ENCODE results near the gene TRAPPC12. TPM values are rescaled to one million over a fixed set of nuclear protein-coding genes. Genes with fewer than 3 reads are reported as not detected.

The TRAPPC12 gene
- total RNA-seq, 1 experiment from 2014 or later = 72.8 TPM

GRCh38 chr2:3426615-3427014 lies 47.1 kb downstream of the TRAPPC12 start (continued):
- TF ChIP-seq ATF2 (CRISPR knock-in tag; IDR thresholded peaks at IDR 0.05; ENCODE audit: borderline replicate concordance, low read depth) = no peak
- TF ChIP-seq CDX4 (CRISPR knock-in tag; IDR thresholded peaks at IDR 0.05; ENCODE audit: borderline replicate concordance) = no peak

- H3K27ac Mint-ChIP-seq = no peak overlapping the region
- ChIA-PET POLR2A (interaction anchor here (0.7 kb wide), 1 partner anchor 22 kb away, joined by 3 read pairs; no protein-coding TSS in a partner anchor), CTCF (no interaction called here)
- ATAC-seq = no peak
- TF ChIP-seq IRF1 (CRISPR knock-in tag; IDR thresholded peaks at IDR 0.05) = no peak
- TF ChIP-seq GABPB1 (CRISPR knock-in tag; IDR thresholded peaks at IDR 0.05) = no peak
- TF ChIP-seq SP1 (CRISPR knock-in tag; conservative IDR thresholded peaks at IDR 0.05) = no peak
- TF ChIP-seq E2F1 (CRISPR knock-in tag; IDR thresholded peaks at IDR 0.05) = no peak
- TF ChIP-seq ZNF232 (CRISPR knock-in tag; IDR thresholded peaks at IDR 0.05) = no peak
- no peak for TF ChIP-seq EMX1 (CRISPR knock-in tag; IDR thresholded peaks at IDR 0.05)
- TF ChIP-seq FOXK1 (CRISPR knock-in tag; IDR thresholded peaks at IDR 0.05) = no peak
- TF ChIP-seq ZMAT4 (CRISPR knock-in tag; IDR thresholded peaks at IDR 0.05) = no peak
- no peak for TF ChIP-seq OVOL2 (CRISPR knock-in tag; IDR thresholded peaks at IDR 0.05; ENCODE audit: borderline replicate concordance)
- TF ChIP-seq MLX (CRISPR knock-in tag; IDR thresholded peaks at IDR 0.05) = no peak
- TF ChIP-seq TP53 (CRISPR knock-in tag; IDR thresholded peaks at IDR 0.05) = no peak
- no peak for DNase-seq (ENCODE audit: low spot score)
- H3K27me3 Mint-ChIP-seq (ENCODE audit: low read depth) = no peaks in the 10 kb centered on the region
- peaks cover 34% of the 10 kb centered on the region for H3K36me3 Mint-ChIP-seq
- H3K9me3 Mint-ChIP-seq = no peaks in the 10 kb centered on the region
- H3K4me1 Mint-ChIP-seq = no peaks in the 10 kb centered on the region
- H3K4me3 Mint-ChIP-seq = no peak overlapping the region
These were observed 47.8 kb downstream of the TRAPPC12 start for GRCh38 chr2:3427272-3427671.

GRCh38 chr2:3428577-3428976 lies 49.1 kb downstream of the TRAPPC12 start:
- Mint-ChIP-seq H3K9me3 (no peaks in the 10 kb centered on the region), H3K27me3 (ENCODE audit: low read depth) (no peaks in the 10 kb centered on the region), H3K4me1 (no peaks in the 10 kb centered on the region), H3K36me3 (peaks cover 29% of the 10 kb centered on the region), H3K27ac (no peak overlapping the region), H3K4me3 (no peak overlapping the region)
- no peak for DNase-seq (ENCODE audit: low spot score)
- no peak for ATAC-seq
- CTCF ChIA-PET = interaction anchor here (2.8 kb wide), 1 partner anchor 15 kb away, joined by 9 read pairs; no protein-coding TSS in a partner anchor
- POLR2A ChIA-PET = no interaction called here
- TF ChIP-seq GRHL2 (CRISPR knock-in tag; IDR thresholded peaks at IDR 0.05; ENCODE audit: insufficient replicate concordance, severe bottlenecking) (no peak), MXD4 (CRISPR knock-in tag; IDR thresholded peaks at IDR 0.05; ENCODE audit: borderline replicate concordance) (no peak), HMGA2 (CRISPR knock-in tag; IDR thresholded peaks at IDR 0.05) (no peak), AFF4 (CRISPR knock-in tag; IDR thresholded peaks at IDR 0.05; ENCODE audit: borderline replicate concordance) (no peak), TP53 (CRISPR knock-in tag; IDR thresholded peaks at IDR 0.05) (no peak), NR1H2 (CRISPR knock-in tag; IDR thresholded peaks at IDR 0.05) (no peak), NFYB (CRISPR knock-in tag; conservative IDR thresholded peaks at IDR 0.05; ENCODE audit: low read depth) (no peak), RELA (CRISPR knock-in tag; IDR thresholded peaks at IDR 0.05; ENCODE audit: borderline replicate concordance) (no peak), E2F1 (CRISPR knock-in tag; IDR thresholded peaks at IDR 0.05) (no peak), CDX4 (CRISPR knock-in tag; IDR thresholded peaks at IDR 0.05; ENCODE audit: borderline replicate concordance) (no peak), ATF3 (CRISPR knock-in tag; conservative IDR thresholded peaks at IDR 0.05) (no peak), CREM (CRISPR knock-in tag; IDR thresholded peaks at IDR 0.05) (no peak), OVOL2 (CRISPR knock-in tag; IDR thresholded peaks at IDR 0.05; ENCODE audit: borderline replicate concordance) (no peak)
